ENCODE measurements around the gene KRT28. TPM values are rescaled to one million over a fixed set of nuclear protein-coding genes. Genes with fewer than 3 reads are reported as not detected.

The KRT28 gene
- total and polyA plus RNA-seq, 2 donors (not counting 1 experiment from before 2014, with no cell fraction given) = not detected

DNA sequence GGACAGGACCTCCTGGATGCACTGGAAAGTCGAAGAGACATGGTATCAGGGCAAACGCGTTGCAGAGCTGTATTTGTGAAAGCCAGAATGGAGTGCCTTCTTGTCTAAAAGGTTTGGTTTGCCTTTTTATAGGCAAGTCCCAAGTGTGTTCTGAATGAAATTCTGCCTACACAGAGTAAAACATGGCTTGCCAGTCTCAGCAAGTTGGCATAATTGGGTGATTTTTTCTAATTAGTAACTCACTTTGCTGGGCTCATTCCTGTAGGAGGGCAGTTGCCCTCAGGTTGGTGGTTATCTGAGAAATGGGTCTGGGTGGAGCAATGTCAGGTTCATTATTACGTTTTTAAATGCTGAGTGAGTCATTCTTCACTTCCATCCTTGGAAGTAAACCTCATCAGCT is 44.5 kb downstream of the KRT28 start, which contains the start of gene KRT25:
KRT25 (minus strand) TSS at position 101 of the 400 bp plus-strand sequence; CDS start at position 41, 60 bp downstream.
- Histone ChIP-seq H3K4me2 (ENCODE audit: extremely low read depth, insufficient read depth, low read length) (no peak within 1 kb of the TSS), H3K79me2 (ENCODE audit: control insufficient read depth, insufficient read depth, low read length) (no peaks in the 10 kb centered on the region), H4K20me1 (ENCODE audit: control insufficient read depth, extremely low read depth, insufficient read depth, low read length) (no peaks in the 10 kb centered on the region), H2AFZ (ENCODE audit: low read length) (no peak within 1 kb of the TSS), H3K4me3 (replicated peaks in 1 of 4; ENCODE audit: control extremely low read depth in 1 of 4, insufficient read depth in 1 of 4, low read depth in 3 of 4, low read length in 4 of 4) (no peak within 1 kb of the TSS), H3K9ac (ENCODE audit: insufficient read depth, low read length) (no peak within 1 kb of the TSS), H3K36me3 (ENCODE audit: control insufficient read depth, insufficient read depth, low read length) (no peaks in the 10 kb centered on the region), H3K27ac (ENCODE audit: insufficient read depth, low read length) (no peak within 1 kb of the TSS), H3K27me3 (ENCODE audit: control insufficient read depth, insufficient read depth, low read length) (no peaks in the 10 kb centered on the region), H3K4me1 (ENCODE audit: control insufficient read depth, extremely low read depth, insufficient read depth, low read length) (no peaks in the 10 kb centered on the region), H3K9me3 (ENCODE audit: control insufficient read depth, insufficient read depth, low read depth, low read length) (no peaks in the 10 kb centered on the region)
- TF ChIP-seq CTCF (conservative IDR thresholded peaks at IDR 0.05 in 1 of 2, IDR thresholded peaks at IDR 0.05 in 1 of 2; ENCODE audit: low read depth in 1 of 2, low read length in 2 of 2) (no peak), EZH2 (IDR thresholded peaks at IDR 0.05; ENCODE audit: low read length, missing control alignments) (no peak)
- no peak for DNase-seq (ENCODE audit: low read depth in 2 of 2)

DNA sequence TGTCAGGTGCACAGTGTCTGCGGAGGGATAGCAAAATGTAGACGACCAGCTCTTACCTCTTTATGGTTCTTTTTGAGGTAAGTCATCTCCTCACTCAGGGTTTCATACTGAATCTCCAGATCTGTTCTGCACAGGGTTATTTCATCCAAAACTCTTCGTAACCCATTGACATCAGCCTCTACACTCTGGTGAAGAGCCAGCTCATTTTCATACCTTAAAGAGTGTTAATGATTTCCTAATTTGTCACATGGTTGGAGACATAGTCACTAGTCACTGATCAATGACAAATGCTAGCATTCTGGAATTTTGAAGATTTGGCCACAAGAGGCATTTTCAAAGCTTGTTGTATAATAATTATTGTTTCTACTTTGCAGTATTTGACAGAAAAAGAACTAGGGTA is 46.0 kb downstream of the KRT28 start:
- Histone ChIP-seq H3K4me2 (ENCODE audit: extremely low read depth, insufficient read depth, low read length) (no peak overlapping the region), H3K27me3 (ENCODE audit: control insufficient read depth, insufficient read depth, low read length) (no peaks in the 10 kb centered on the region), H3K9ac (ENCODE audit: insufficient read depth, low read length) (no peak overlapping the region), H3K9me3 (ENCODE audit: control insufficient read depth, insufficient read depth, low read depth, low read length) (no peaks in the 10 kb centered on the region), H3K4me3 (replicated peaks in 1 of 4; ENCODE audit: control extremely low read depth in 1 of 4, insufficient read depth in 1 of 4, low read depth in 3 of 4, low read length in 4 of 4) (no peak overlapping the region), H3K79me2 (ENCODE audit: control insufficient read depth, insufficient read depth, low read length) (no peaks in the 10 kb centered on the region), H3K27ac (ENCODE audit: insufficient read depth, low read length) (no peak overlapping the region), H2AFZ (ENCODE audit: low read length) (no peak overlapping the region), H3K36me3 (ENCODE audit: control insufficient read depth, insufficient read depth, low read length) (no peaks in the 10 kb centered on the region), H4K20me1 (ENCODE audit: control insufficient read depth, extremely low read depth, insufficient read depth, low read length) (no peaks in the 10 kb centered on the region), H3K4me1 (ENCODE audit: control insufficient read depth, extremely low read depth, insufficient read depth, low read length) (no peaks in the 10 kb centered on the region)
- TF ChIP-seq CTCF (conservative IDR thresholded peaks at IDR 0.05 in 1 of 2, IDR thresholded peaks at IDR 0.05 in 1 of 2; ENCODE audit: low read depth in 1 of 2, low read length in 2 of 2) = no peak
- no peak for TF ChIP-seq EZH2 (IDR thresholded peaks at IDR 0.05; ENCODE audit: low read length, missing control alignments)
- DNase-seq (ENCODE audit: low read depth in 2 of 2) = no peak

- no peaks in the 10 kb centered on the region for H3K4me1 ChIP-seq (ENCODE audit: control insufficient read depth, extremely low read depth, insufficient read depth, low read length)
- no peak overlapping the region for H3K4me2 ChIP-seq (ENCODE audit: extremely low read depth, insufficient read depth, low read length)
- no peak overlapping the region for H2AFZ ChIP-seq (ENCODE audit: low read length)
- no peaks in the 10 kb centered on the region for H3K79me2 ChIP-seq (ENCODE audit: control insufficient read depth, insufficient read depth, low read length)
- no peak overlapping the region for H3K9ac ChIP-seq (ENCODE audit: insufficient read depth, low read length)
- H3K27me3 ChIP-seq (ENCODE audit: control insufficient read depth, insufficient read depth, low read length) = no peaks in the 10 kb centered on the region
- TF ChIP-seq CTCF (conservative IDR thresholded peaks at IDR 0.05 in 1 of 2, IDR thresholded peaks at IDR 0.05 in 1 of 2; ENCODE audit: low read depth in 1 of 2, low read length in 2 of 2) = no peak
- no peak for TF ChIP-seq EZH2 (IDR thresholded peaks at IDR 0.05; ENCODE audit: low read length, missing control alignments)
- no peaks in the 10 kb centered on the region for H3K36me3 ChIP-seq (ENCODE audit: control insufficient read depth, insufficient read depth, low read length)
- H3K9me3 ChIP-seq (ENCODE audit: control insufficient read depth, insufficient read depth, low read depth, low read length) = no peaks in the 10 kb centered on the region
- no peak overlapping the region for H3K4me3 ChIP-seq (replicated peaks in 1 of 4; ENCODE audit: control extremely low read depth in 1 of 4, insufficient read depth in 1 of 4, low read depth in 3 of 4, low read length in 4 of 4)
- H3K27ac ChIP-seq (ENCODE audit: insufficient read depth, low read length) = no peak overlapping the region
- H4K20me1 ChIP-seq (ENCODE audit: control insufficient read depth, extremely low read depth, insufficient read depth, low read length) = no peaks in the 10 kb centered on the region
- no peak for DNase-seq (ENCODE audit: low read depth in 2 of 2)
Observed at GRCh38 chr17:40751065-40751464, 48.7 kb downstream of the KRT28 start.

All from fibroblast of lung (primary cell).